GM23248 (cell line): ENCODE measurements around the gene ZBTB46. TPM values are rescaled to one million over a fixed set of nuclear protein-coding genes. Genes with fewer than 3 reads are reported as not detected.

Experiments
- DNase-seq: peaks from one replicate; pipeline ENCODE4 v3.0.0-alpha.2; 2015
- H2AFZ ChIP-seq: fragments of 200-600 bp; sonication (generic); 2 replicates; pipeline ENCODE4 v1.6.1; 2016; ENCODE audit warnings: antibody characterized with exemption
- H3F3A ChIP-seq: fragments of 200-600 bp; sonication (generic); 2 replicates; pipeline ENCODE4 v1.6.1; 2016; ENCODE audit warnings: mild to moderate bottlenecking, antibody characterized with exemption, mixed run types; ENCODE audit not compliant: insufficient read depth
- H3K27ac ChIP-seq: fragments of 200-600 bp; sonication (generic); 2 replicates; pipeline ENCODE4 v1.5.1; 2016; ENCODE audit warnings: mild to moderate bottlenecking
- H3K27me3 ChIP-seq: fragments of 200-600 bp; sonication (generic); replicated peaks from 2 replicates; pipeline ENCODE4 v1.6.1; 2016; ENCODE audit warnings: mild to moderate bottlenecking; ENCODE audit not compliant: insufficient read depth
- H3K36me3 ChIP-seq: fragments of 200-600 bp; sonication (generic); 2 replicates; pipeline ENCODE4 v1.6.1; 2016; ENCODE audit warnings: low read depth, mild to moderate bottlenecking
- H3K4me1 ChIP-seq: fragments of 200-600 bp; sonication (generic); 2 replicates; pipeline ENCODE4 v1.6.1; 2016; ENCODE audit warnings: mild to moderate bottlenecking; ENCODE audit not compliant: insufficient read depth
- H3K4me2 ChIP-seq: fragments of 200-600 bp; sonication (generic); one replicate; pipeline ENCODE4 v1.6.1; 2016; ENCODE audit warnings: mild to moderate bottlenecking; ENCODE audit not compliant: unreplicated experiment
- H3K4me3 ChIP-seq: fragments of 200-600 bp; sonication (generic); 2 replicates; pipeline ENCODE4 v1.5.1; 2016; ENCODE audit warnings: mild to moderate bottlenecking
- H3K79me2 ChIP-seq: fragments of 200-600 bp; sonication (generic); 2 replicates; pipeline ENCODE4 v1.6.1; 2016; ENCODE audit warnings: mild to moderate bottlenecking; ENCODE audit not compliant: insufficient read depth
- H3K9ac ChIP-seq: fragments of 200-600 bp; sonication (generic); 2 replicates; pipeline ENCODE4 v1.6.1; 2016; ENCODE audit warnings: mild to moderate bottlenecking
- H3K9me2 ChIP-seq: fragments of 200-600 bp; sonication (generic); 2 replicates; pipeline ENCODE4 v1.6.1; 2016; ENCODE audit warnings: mixed run types, mild to moderate bottlenecking, moderate library complexity; ENCODE audit not compliant: insufficient read depth
- H3K9me3 ChIP-seq: fragments of 200-600 bp; sonication (generic); one replicate; pipeline ENCODE4 v1.6.1; 2017; ENCODE audit warnings: low read depth
- H4K20me1 ChIP-seq: fragments of 200-600 bp; sonication (generic); 2 replicates; pipeline ENCODE4 v1.6.0; 2016; ENCODE audit not compliant: insufficient read depth
- EZH2 ChIP-seq: fragments of 200-600 bp; sonication (generic); IDR thresholded peaks from 2 replicates; pipeline ENCODE4 v1.6.1; 2018; ENCODE audit warnings: antibody characterized with exemption, mild to moderate bottlenecking; ENCODE audit not compliant: insufficient read depth, poor library complexity, severe bottlenecking
- EZH2phosphoT487 ChIP-seq: fragments of 200-600 bp; sonication (generic); IDR thresholded peaks from 2 replicates; pipeline ENCODE4 v1.6.1; 2018; ENCODE audit warnings: antibody characterized with exemption, moderate library complexity, mild to moderate bottlenecking, low read depth; ENCODE audit not compliant: insufficient read depth
- WGBS, 2 experiments: methylation state at CpG; one replicate each; pipeline ENCODE4 v1.1.6; 2015 to 2017; ENCODE audit warnings: low lambda C conversion rate in 2 of 2, low coverage in 1 of 2; ENCODE audit errors: missing lambda C conversion rate in 2 of 2; 5-methylcytosine and 5-hydroxymethylcytosine counted together
- in situ Hi-C: fragments of 300-500 bp; cut with MboI; formaldehyde crosslinking; loops from 2 replicates; pipeline ENCODE4 v1.15.0; 2020
- polyA plus RNA-seq: library from polyadenylated mRNA; unstranded; fragments of >200 nt; fragmentation: Nextera tagmentation; extraction: Ambion mirVana; gene quantifications from 2 replicates; pipeline ENCODE4 v1.2.1, GENCODE V29; 2016
- total RNA-seq: library from RNA; depleted of rRNA; stranded (reverse); fragments of >200 nt; shearing (Covaris generic); gene quantifications from 2 replicates; pipeline ENCODE4 v1.2.3, GENCODE V29; 2014

Gene ZBTB46
- total and polyA plus RNA-seq, 2 experiments from 2014 or later = 0.33 to 1.9 TPM

DNA sequence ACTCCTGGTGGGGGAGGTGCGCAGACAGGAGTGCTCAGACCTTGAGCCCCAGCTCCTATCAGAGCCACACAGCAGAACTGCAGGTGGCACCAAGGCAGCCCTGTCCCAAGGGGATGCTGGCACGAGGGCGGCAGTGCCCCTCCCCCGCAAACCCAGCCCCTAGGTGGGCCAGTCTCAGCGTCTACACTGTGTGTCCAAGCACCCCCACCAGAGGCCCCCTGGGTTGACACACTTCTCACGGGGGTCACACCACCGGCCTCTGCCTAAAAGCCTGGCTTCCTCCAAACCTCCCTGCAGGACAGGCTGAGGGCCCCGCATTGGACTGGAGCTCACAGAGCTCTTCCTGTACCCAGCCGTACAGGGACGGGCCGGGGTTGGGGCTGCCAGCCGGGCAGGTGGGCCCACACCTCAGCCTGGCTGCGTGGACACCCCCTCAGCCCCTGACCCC is 83.4 kb downstream of the ZBTB46 start:
- WGBS, 2 experiments = 71 to 80% methylated on average over 7 to 12 of the region's 13 CpGs
- no peaks in the 10 kb centered on the region for H3K27me3 ChIP-seq
- no peaks in the 10 kb centered on the region for H4K20me1 ChIP-seq
- no peaks in the 10 kb centered on the region for H3K4me1 ChIP-seq
- in situ Hi-C loops = no loop called here
- H3K9me3 ChIP-seq = no peaks in the 10 kb centered on the region
- peaks cover 12% of the 10 kb centered on the region; the same call in 1 of the 2 replicates for H3F3A ChIP-seq
- H3K4me3 ChIP-seq = no peak overlapping the region
- no peak overlapping the region for H3K9ac ChIP-seq
- no peaks in the 10 kb centered on the region for H3K9me2 ChIP-seq
- H3K27ac ChIP-seq = no peak overlapping the region
- no peak overlapping the region for H2AFZ ChIP-seq
- no peak for DNase-seq
- TF ChIP-seq EZH2phosphoT487 = no peak
- no peak for TF ChIP-seq EZH2
- no peak overlapping the region for H3K4me2 ChIP-seq
- 0 out of 2 replicates have a peak, but pooled peaks cover 8% of the 10 kb centered on the region for H3K36me3 ChIP-seq
- no peaks in the 10 kb centered on the region for H3K79me2 ChIP-seq

GRCh38 chr20:63746751-63747315 is 84.2 kb downstream of the ZBTB46 start:
- Histone ChIP-seq H3K79me2 (no peaks in the 10 kb centered on the region), H3K4me2 (no peak overlapping the region), H3F3A (peaks cover 12% of the 10 kb centered on the region; the same call in 1 of the 2 replicates), H3K27ac (no peak overlapping the region), H3K4me1 (no peaks in the 10 kb centered on the region), H2AFZ (no peak overlapping the region), H4K20me1 (no peaks in the 10 kb centered on the region), H3K9me3 (no peaks in the 10 kb centered on the region), H3K36me3 (0 out of 2 replicates have a peak, but pooled peaks cover 8% of the 10 kb centered on the region), H3K4me3 (no peak overlapping the region), H3K27me3 (no peaks in the 10 kb centered on the region), H3K9ac (no peak overlapping the region), H3K9me2 (no peaks in the 10 kb centered on the region)
- no peak for DNase-seq
- in situ Hi-C loops = no loop called here
- no peak for TF ChIP-seq EZH2
- no peak for TF ChIP-seq EZH2phosphoT487
- WGBS, 2 experiments = 95 to 97% methylated on average over 27 to 42 of the region's 47 CpGs

GRCh38 chr20:63745961-63746731 is 84.9 kb downstream of the ZBTB46 start:
- WGBS, 2 experiments = 90 to 93% methylated on average over 19 to 26 of the region's 26 CpGs
- Histone ChIP-seq H3K36me3 (0 out of 2 replicates have a peak, but pooled peaks cover 8% of the 10 kb centered on the region), H3K9me2 (no peaks in the 10 kb centered on the region), H3K79me2 (no peaks in the 10 kb centered on the region), H4K20me1 (no peaks in the 10 kb centered on the region), H3K27ac (no peak overlapping the region), H2AFZ (no peak overlapping the region), H3K4me2 (no peak overlapping the region), H3K4me1 (peaks cover 7% of the 10 kb centered on the region; the same call in 1 of the 2 replicates), H3K9ac (no peak overlapping the region), H3F3A (peaks cover 12% of the 10 kb centered on the region; the same call in 1 of the 2 replicates), H3K27me3 (no peaks in the 10 kb centered on the region), H3K9me3 (no peaks in the 10 kb centered on the region), H3K4me3 (no peak overlapping the region)
- DNase-seq = no peak
- in situ Hi-C loops = no loop called here
- TF ChIP-seq EZH2 (no peak), EZH2phosphoT487 (no peak)

DNA sequence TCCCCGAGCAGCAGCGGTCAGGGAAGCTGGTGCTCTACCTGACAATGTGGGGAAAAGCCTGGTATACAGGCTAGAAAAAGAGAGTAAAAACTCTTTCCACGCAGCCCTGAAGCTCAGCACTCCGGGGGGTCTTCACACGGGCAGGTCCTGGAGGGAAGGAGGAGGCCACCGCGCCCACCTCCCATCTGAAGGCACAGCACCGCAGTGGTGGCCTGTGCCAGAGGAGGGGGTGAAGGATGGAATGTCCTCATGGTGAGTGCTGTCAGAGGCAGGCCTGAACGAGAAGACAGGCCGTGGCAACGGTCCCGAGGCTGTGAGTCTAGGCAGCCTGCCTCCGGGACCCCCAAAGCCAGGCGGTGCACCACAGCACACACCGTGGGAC is 85.6 kb downstream of the ZBTB46 start:
- H3K27me3 ChIP-seq = no peaks in the 10 kb centered on the region
- no peak for TF ChIP-seq EZH2phosphoT487
- H3K9me2 ChIP-seq = no peaks in the 10 kb centered on the region
- H3K9ac ChIP-seq = no peak overlapping the region
- 70 to 73% methylated on average over 12 to 15 of the region's 15 CpGs for WGBS, 2 experiments
- H3K79me2 ChIP-seq = no peaks in the 10 kb centered on the region
- H4K20me1 ChIP-seq = no peaks in the 10 kb centered on the region
- H3K36me3 ChIP-seq = 0 out of 2 replicates have a peak, but pooled peaks cover 8% of the 10 kb centered on the region
- H3F3A ChIP-seq = peaks cover 12% of the 10 kb centered on the region; the same call in 1 of the 2 replicates
- no peaks in the 10 kb centered on the region for H3K9me3 ChIP-seq
- no peak overlapping the region for H3K4me2 ChIP-seq
- in situ Hi-C loops = no loop called here
- H3K4me1 ChIP-seq = peaks cover 7% of the 10 kb centered on the region; the same call in 1 of the 2 replicates
- H2AFZ ChIP-seq = no peak overlapping the region
- H3K4me3 ChIP-seq = no peak overlapping the region
- no peak for DNase-seq
- no peak overlapping the region for H3K27ac ChIP-seq
